Coronary artery (tissue), 2 donors: ENCODE data around the gene ATP23.

Experiments used
- DNase-seq: peaks from one replicate; pipeline ENCODE4 v3.0.0-alpha.2; 2017; ENCODE audit warnings: low spot score
- H3K27ac ChIP-seq, 2 donors: fragments of 200-600 bp; sonication (generic); one replicate each; pipeline ENCODE4 v1.5.1; 2016 to 2019
- H3K4me3 ChIP-seq: fragments of 200-600 bp; sonication (generic); 2 replicates; pipeline ENCODE4 v1.5.1; 2016; ENCODE audit warnings: mild to moderate bottlenecking, moderate library complexity
- CTCF ChIP-seq: fragments of 200-600 bp; sonication (generic); IDR thresholded peaks from one replicate; pipeline ENCODE4 v1.5.1; 2019; ENCODE audit warnings: antibody characterized with exemption

The ATP23 gene

DNA sequence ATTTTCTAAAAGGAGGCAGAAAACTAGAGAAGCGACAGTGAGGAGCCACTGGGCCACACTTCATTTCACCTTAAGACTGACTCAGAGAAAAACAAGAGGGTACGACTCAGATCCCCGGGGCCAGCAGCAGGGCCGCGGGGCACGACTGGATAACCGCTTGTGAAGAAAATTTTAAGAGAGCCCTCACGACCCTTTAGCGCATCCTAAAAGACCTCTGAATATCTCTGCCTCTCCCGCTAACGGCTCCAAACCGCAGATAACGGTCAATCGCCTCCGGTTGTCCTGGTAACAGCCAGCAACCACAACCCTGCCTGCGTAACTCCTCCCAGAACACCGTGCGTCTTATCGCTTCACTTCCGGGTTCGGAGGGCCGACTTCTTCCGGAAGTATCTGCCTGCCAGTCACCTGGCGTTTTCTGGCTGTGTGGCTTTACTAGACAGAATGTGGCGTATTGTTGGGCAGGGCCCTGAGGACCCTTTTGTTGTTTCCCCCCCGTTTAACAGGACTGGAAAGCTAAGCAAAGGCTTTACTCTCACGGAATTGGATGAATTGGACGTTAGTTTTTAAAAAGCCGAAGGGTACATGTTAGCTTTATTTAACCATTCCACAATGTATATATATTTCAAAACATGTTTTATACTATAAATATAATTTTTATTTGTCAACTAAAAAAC, 5.4 kb upstream of the ATP23 start:
- TF ChIP-seq CTCF, result no peak
- peak overlapping the region; percentile 72 for H3K4me3 ChIP-seq
- DNase-seq, result peak; percentile 94
- H3K27ac ChIP-seq, result peak overlapping the region; percentile 19 to 61

DNA sequence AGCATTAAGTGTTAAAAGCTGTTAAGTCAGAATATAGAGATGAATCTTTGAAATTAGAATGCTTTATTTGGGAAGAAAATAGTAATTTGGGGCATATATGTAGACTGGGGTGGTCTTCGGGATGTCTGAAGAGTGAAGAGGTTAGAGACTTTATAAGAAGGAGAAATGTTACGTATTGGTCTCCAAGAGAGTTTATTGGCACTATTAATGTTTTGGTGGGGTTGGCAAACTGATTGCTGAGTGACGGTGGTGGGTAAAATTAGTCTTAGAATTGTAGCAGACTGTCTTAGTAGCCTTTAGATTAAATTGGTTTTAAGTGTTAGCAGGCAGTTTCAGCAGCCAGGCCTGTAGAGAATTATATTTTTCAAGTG, 4.9 kb upstream of the ATP23 start:
- Histone ChIP-seq H3K27ac (no peak overlapping the region), H3K4me3 (peak overlapping the region; percentile 72)
- no peak for TF ChIP-seq CTCF
- DNase-seq, result no peak

DNA sequence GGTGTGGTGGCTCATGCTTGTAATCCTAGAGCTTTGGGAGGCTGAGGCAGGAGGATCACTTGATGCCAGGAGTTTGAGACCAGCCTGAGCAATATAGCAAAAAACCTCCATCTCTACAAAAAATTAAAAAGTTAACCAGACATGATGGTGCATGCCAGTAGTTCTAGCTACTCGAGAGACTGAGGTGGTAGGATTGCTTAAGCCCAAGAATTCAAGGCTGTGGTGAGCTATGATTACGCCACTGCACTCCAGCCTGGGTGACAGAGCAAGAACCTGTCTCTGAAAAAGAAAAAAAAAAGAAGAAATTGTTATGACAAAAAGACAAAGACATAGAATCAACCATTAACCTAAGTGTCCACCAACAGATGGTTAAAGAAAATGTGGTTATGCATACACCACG, 2.1 kb upstream of the ATP23 start:
- no peak for TF ChIP-seq CTCF
- Histone ChIP-seq H3K27ac (no peak overlapping the region), H3K4me3 (no peak overlapping the region)
- no peak for DNase-seq

- TF ChIP-seq CTCF, result no peak
- peak overlapping the region; percentile 83 to 90 for H3K27ac ChIP-seq
- H3K4me3 ChIP-seq, result peak overlapping the region; percentile 82
- no peak for DNase-seq
These were observed 1.1 kb upstream of the ATP23 start for GRCh38 chr12:57940052-57940914.

GRCh38 chr12:57940915-57941164, 527 bp upstream of the ATP23 start:
- Histone ChIP-seq H3K4me3 (peak overlapping the region; percentile 82), H3K27ac (peak overlapping the region; percentile 83 to 90)
- TF ChIP-seq CTCF, result no peak
- no peak for DNase-seq

DNA sequence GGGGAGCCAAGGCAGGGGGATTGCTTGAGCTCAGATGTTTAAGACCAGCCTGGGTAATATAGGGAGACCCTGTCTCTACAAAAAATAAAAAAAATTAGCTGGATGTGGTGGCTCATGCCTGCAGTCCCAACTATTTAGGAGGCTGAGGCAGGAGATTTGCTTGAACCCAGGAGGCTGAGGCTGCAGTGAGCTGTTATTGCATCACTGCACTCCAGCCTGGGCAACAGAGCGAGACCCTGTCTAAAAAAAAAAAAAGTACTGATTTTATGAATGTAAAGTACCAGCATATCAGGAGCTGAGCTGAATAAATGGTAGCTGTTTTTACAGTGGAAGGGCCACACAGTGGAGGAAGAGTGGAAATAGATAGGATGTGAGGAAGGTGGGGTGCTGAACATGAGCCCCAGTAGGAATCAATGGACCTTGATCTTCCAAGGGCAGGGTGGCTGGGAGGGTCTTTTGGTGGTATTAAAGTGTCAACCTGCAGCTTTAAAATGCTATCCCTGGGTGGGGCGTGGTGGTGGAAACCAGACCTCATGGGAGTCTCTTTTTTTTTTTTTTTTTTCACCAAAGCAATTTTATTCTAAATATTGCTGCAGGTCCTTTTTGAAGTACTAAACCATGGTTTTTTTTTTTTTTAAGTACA, 2.2 kb downstream of the ATP23 start:
- DNase-seq, result no peak
- TF ChIP-seq CTCF, result no peak
- Histone ChIP-seq H3K4me3 (no peak overlapping the region), H3K27ac (no peak overlapping the region)
